ENCODE data around the gene IL2RA. TPM values are rescaled to one million over a fixed set of nuclear protein-coding genes. Genes with fewer than 3 reads are reported as not detected.

The IL2RA gene
- total RNA-seq, 1 donor from 2014 or later = 1,254 TPM

- intact Hi-C loops (cut with micrococcal nuclease) = no loop called here
- H3K9me3 Mint-ChIP-seq = no peaks in the 10 kb centered on the region
- no peak overlapping the region for H3K27ac Mint-ChIP-seq
- no peak overlapping the region for H3K4me3 Mint-ChIP-seq
- peaks cover 41% of the 10 kb centered on the region for H3K36me3 Mint-ChIP-seq (ENCODE audit: low read depth)
- H3K4me1 Mint-ChIP-seq (ENCODE audit: low read depth) = peaks cover 46% of the 10 kb centered on the region
- no peak for DNase-seq (ENCODE audit: low spot score)
- no peaks in the 10 kb centered on the region for H3K27me3 Mint-ChIP-seq (ENCODE audit: insufficient read depth)
Observed at GRCh38 chr10:6095810-6096570, 33.8 kb upstream of the IL2RA start.

GRCh38 chr10:6092731-6093130 is 30.6 kb upstream of the IL2RA start:
- no peak for DNase-seq (ENCODE audit: low spot score)
- intact Hi-C loops (cut with micrococcal nuclease) = loop anchor here (1.0 kb wide), 1 partner anchor 112 kb away; no protein-coding TSS in a partner anchor
- H3K4me3 Mint-ChIP-seq = peak overlapping the region; percentile 38
- peaks cover 59% of the 10 kb centered on the region for H3K4me1 Mint-ChIP-seq (ENCODE audit: low read depth)
- H3K36me3 Mint-ChIP-seq (ENCODE audit: low read depth) = peaks cover 25% of the 10 kb centered on the region
- no peak overlapping the region for H3K27ac Mint-ChIP-seq
- H3K27me3 Mint-ChIP-seq (ENCODE audit: insufficient read depth) = no peaks in the 10 kb centered on the region
- no peaks in the 10 kb centered on the region for H3K9me3 Mint-ChIP-seq

GRCh38 chr10:6091630-6092029 is 29.5 kb upstream of the IL2RA start:
- Mint-ChIP-seq H3K27ac (peak overlapping the region; percentile 47), H3K9me3 (no peaks in the 10 kb centered on the region), H3K36me3 (ENCODE audit: low read depth) (peaks cover 17% of the 10 kb centered on the region), H3K4me1 (ENCODE audit: low read depth) (peaks cover 70% of the 10 kb centered on the region), H3K27me3 (ENCODE audit: insufficient read depth) (no peaks in the 10 kb centered on the region), H3K4me3 (peak overlapping the region; percentile 54)
- intact Hi-C loops (cut with micrococcal nuclease) = loop anchor here (1.0 kb wide), 1 partner anchor 113 kb away; no protein-coding TSS in a partner anchor
- no peak for DNase-seq (ENCODE audit: low spot score)

- intact Hi-C loops (cut with micrococcal nuclease) = loop anchor here (2.0 to 10.0 kb wide), 6 partner anchors 61 to 462 kb away; partner anchors contain the start of genes ANKRD16, GDI2 and TASOR2
- H3K36me3 Mint-ChIP-seq (ENCODE audit: low read depth) = peaks cover 18% of the 10 kb centered on the region
Observed at GRCh38 chr10:6089334-6090219, 27.4 kb upstream of the IL2RA start.

GRCh38 chr10:6088721-6089333 is 26.7 kb upstream of the IL2RA start, which contains the start of gene RBM17:
RBM17 (plus strand) TSS chr10:6089034; CDS start chr10:6097066, 8,032 bp downstream.
- intact Hi-C loops (cut with micrococcal nuclease) = loop anchor here (1.0 to 10.0 kb wide), 8 partner anchors 20 to 462 kb away; partner anchors contain the start of genes ANKRD16, GDI2, IL2RA and TASOR2
- Mint-ChIP-seq H3K27ac (peak within 1 kb of the TSS; percentile 88), H3K9me3 (no peaks in the 10 kb centered on the region), H3K4me3 (peak within 1 kb of the TSS; percentile 95), H3K27me3 (ENCODE audit: insufficient read depth) (no peaks in the 10 kb centered on the region), H3K4me1 (ENCODE audit: low read depth) (peaks cover 63% of the 10 kb centered on the region), H3K36me3 (ENCODE audit: low read depth) (peaks cover 18% of the 10 kb centered on the region)
- DNase-seq (ENCODE audit: low spot score) = peak; percentile 98

More at GRCh38 chr10:6089334-6090219, 27.4 kb upstream of the IL2RA start:
- peaks cover 64% of the 10 kb centered on the region for H3K4me1 Mint-ChIP-seq (ENCODE audit: low read depth)
- no peaks in the 10 kb centered on the region for H3K9me3 Mint-ChIP-seq
- no peaks in the 10 kb centered on the region for H3K27me3 Mint-ChIP-seq (ENCODE audit: insufficient read depth)
- peak overlapping the region; percentile 88 for H3K27ac Mint-ChIP-seq
- peak; percentile 19 for DNase-seq (ENCODE audit: low spot score)
- H3K4me3 Mint-ChIP-seq = peak overlapping the region; percentile 95

GRCh38 chr10:6086375-6087233 is 24.4 kb upstream of the IL2RA start:
- DNase-seq (ENCODE audit: low spot score) = peak; percentile 79
- intact Hi-C loops (cut with micrococcal nuclease) = loop anchor here (1.0 to 10.0 kb wide), 4 partner anchors 72 to 459 kb away; partner anchors contain the start of genes GDI2 and TASOR2
- Mint-ChIP-seq H3K36me3 (ENCODE audit: low read depth) (peaks cover 14% of the 10 kb centered on the region), H3K27me3 (ENCODE audit: insufficient read depth) (no peaks in the 10 kb centered on the region), H3K4me1 (ENCODE audit: low read depth) (peaks cover 73% of the 10 kb centered on the region), H3K9me3 (peaks cover 4% of the 10 kb centered on the region), H3K27ac (peak overlapping the region; percentile 87), H3K4me3 (peak overlapping the region; percentile 78)

- Mint-ChIP-seq H3K9me3 (peaks cover 7% of the 10 kb centered on the region), H3K27me3 (ENCODE audit: insufficient read depth) (no peaks in the 10 kb centered on the region), H3K4me3 (peak overlapping the region; percentile 80), H3K4me1 (ENCODE audit: low read depth) (peaks cover 64% of the 10 kb centered on the region), H3K36me3 (ENCODE audit: low read depth) (peaks cover 8% of the 10 kb centered on the region), H3K27ac (peak overlapping the region; percentile 94)
- intact Hi-C loops (cut with micrococcal nuclease) = loop anchor here (1.0 to 10.0 kb wide), 7 partner anchors 13 to 399 kb away; partner anchors contain the start of genes GDI2, IL2RA and TASOR2
- peak; percentile 67 for DNase-seq (ENCODE audit: low spot score)
Observed at GRCh38 chr10:6083523-6084475, 21.6 kb upstream of the IL2RA start.

GRCh38 chr10:6082496-6083395 is 20.6 kb upstream of the IL2RA start:
- Mint-ChIP-seq H3K9me3 (peaks cover 7% of the 10 kb centered on the region), H3K27me3 (ENCODE audit: insufficient read depth) (no peaks in the 10 kb centered on the region), H3K36me3 (ENCODE audit: low read depth) (peaks cover 8% of the 10 kb centered on the region), H3K4me3 (peak overlapping the region; percentile 80), H3K27ac (peak overlapping the region; percentile 94), H3K4me1 (ENCODE audit: low read depth) (peaks cover 60% of the 10 kb centered on the region)
- intact Hi-C loops (cut with micrococcal nuclease) = loop anchor here (1.0 to 10.0 kb wide), 6 partner anchors 12 to 398 kb away; partner anchors contain the start of genes GDI2, IL2RA and TASOR2
- DNase-seq (ENCODE audit: low spot score) = no peak

- Mint-ChIP-seq H3K9me3 (peaks cover 7% of the 10 kb centered on the region), H3K4me1 (ENCODE audit: low read depth) (peaks cover 43% of the 10 kb centered on the region), H3K4me3 (no peak overlapping the region), H3K27ac (no peak overlapping the region), H3K36me3 (ENCODE audit: low read depth) (peaks cover 7% of the 10 kb centered on the region), H3K27me3 (ENCODE audit: insufficient read depth) (no peaks in the 10 kb centered on the region)
- DNase-seq (ENCODE audit: low spot score) = no peak
- intact Hi-C loops (cut with micrococcal nuclease) = loop anchor here (10.0 kb wide), 2 partner anchors 266 to 396 kb away; partner anchors contain the start of genes GDI2 and TASOR2
Observed at GRCh38 chr10:6080417-6080973, 18.3 kb upstream of the IL2RA start.

- intact Hi-C loops (cut with micrococcal nuclease) = no loop called here
- DNase-seq (ENCODE audit: low spot score) = no peak
- Mint-ChIP-seq H3K4me3 (no peak overlapping the region), H3K27ac (no peak overlapping the region), H3K36me3 (ENCODE audit: low read depth) (peaks cover 7% of the 10 kb centered on the region), H3K27me3 (ENCODE audit: insufficient read depth) (no peaks in the 10 kb centered on the region), H3K4me1 (ENCODE audit: low read depth) (peaks cover 52% of the 10 kb centered on the region), H3K9me3 (peaks cover 7% of the 10 kb centered on the region)
Observed at GRCh38 chr10:6079044-6079443, 16.9 kb upstream of the IL2RA start.
